DOHH2 (cell line): ENCODE data around the gene IL22RA1.

Experiments
- EZH2phosphoT487 ChIP-seq: fragments of 200-600 bp; sonication (generic); IDR thresholded peaks from 2 replicates; pipeline ENCODE4 v1.6.1; 2017; ENCODE audit warnings: borderline replicate concordance, mild to moderate bottlenecking, antibody characterized with exemption, low read length, moderate library complexity, mixed read lengths
- TF ChIP-seq, protein P1 (sequence below): fragments of 200-600 bp; sonication (generic); IDR thresholded peaks from one replicate; pipeline ENCODE4 v1.5.1; 2014; ENCODE audit warnings: antibody characterized with exemption, mild to moderate bottlenecking, low read depth, low read length; ENCODE audit not compliant: poor library complexity, severe bottlenecking

DNA sequence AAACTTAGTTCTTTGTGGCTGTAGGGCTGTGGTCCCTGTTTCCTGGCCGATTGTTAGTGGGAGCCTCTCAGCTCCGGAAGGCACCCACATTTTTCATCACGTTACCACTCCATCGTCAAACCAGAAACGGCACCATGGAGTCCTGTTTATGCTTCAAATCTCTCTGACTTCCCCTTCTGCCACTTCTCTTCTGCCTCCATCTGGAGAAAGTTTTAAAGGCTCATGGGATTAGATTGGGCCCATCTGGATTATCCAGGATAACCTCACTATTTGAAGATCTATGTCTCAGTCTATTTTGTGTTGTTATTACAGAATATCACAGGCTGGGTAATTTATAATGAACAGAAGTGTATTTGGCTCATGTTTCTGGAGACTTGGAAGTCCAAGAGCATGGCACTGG is 19.3 kb upstream of the IL22RA1 start:
- TF ChIP-seq, protein P1, sequence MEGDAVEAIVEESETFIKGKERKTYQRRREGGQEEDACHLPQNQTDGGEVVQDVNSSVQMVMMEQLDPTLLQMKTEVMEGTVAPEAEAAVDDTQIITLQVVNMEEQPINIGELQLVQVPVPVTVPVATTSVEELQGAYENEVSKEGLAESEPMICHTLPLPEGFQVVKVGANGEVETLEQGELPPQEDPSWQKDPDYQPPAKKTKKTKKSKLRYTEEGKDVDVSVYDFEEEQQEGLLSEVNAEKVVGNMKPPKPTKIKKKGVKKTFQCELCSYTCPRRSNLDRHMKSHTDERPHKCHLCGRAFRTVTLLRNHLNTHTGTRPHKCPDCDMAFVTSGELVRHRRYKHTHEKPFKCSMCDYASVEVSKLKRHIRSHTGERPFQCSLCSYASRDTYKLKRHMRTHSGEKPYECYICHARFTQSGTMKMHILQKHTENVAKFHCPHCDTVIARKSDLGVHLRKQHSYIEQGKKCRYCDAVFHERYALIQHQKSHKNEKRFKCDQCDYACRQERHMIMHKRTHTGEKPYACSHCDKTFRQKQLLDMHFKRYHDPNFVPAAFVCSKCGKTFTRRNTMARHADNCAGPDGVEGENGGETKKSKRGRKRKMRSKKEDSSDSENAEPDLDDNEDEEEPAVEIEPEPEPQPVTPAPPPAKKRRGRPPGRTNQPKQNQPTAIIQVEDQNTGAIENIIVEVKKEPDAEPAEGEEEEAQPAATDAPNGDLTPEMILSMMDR = no peak
- TF ChIP-seq EZH2phosphoT487 = no peak
